Measurements from ENCODE around the gene TM4SF20. TPM values are rescaled to one million over a fixed set of nuclear protein-coding genes. Genes with fewer than 3 reads are reported as not detected.
A peak's percentile ranks its signal among the peaks of the same experiment; 100 is the strongest.

Gene TM4SF20
- total and polyA plus RNA-seq, 8 donors, result 2.8 TPM; not detected in 7

GRCh38 chr2:227325839-227326195 lies 53.3 kb downstream of the TM4SF20 start:
- TF ChIP-seq, protein P1, sequence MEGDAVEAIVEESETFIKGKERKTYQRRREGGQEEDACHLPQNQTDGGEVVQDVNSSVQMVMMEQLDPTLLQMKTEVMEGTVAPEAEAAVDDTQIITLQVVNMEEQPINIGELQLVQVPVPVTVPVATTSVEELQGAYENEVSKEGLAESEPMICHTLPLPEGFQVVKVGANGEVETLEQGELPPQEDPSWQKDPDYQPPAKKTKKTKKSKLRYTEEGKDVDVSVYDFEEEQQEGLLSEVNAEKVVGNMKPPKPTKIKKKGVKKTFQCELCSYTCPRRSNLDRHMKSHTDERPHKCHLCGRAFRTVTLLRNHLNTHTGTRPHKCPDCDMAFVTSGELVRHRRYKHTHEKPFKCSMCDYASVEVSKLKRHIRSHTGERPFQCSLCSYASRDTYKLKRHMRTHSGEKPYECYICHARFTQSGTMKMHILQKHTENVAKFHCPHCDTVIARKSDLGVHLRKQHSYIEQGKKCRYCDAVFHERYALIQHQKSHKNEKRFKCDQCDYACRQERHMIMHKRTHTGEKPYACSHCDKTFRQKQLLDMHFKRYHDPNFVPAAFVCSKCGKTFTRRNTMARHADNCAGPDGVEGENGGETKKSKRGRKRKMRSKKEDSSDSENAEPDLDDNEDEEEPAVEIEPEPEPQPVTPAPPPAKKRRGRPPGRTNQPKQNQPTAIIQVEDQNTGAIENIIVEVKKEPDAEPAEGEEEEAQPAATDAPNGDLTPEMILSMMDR (IDR thresholded peaks at IDR 0.05), result no peak
- TF ChIP-seq POLR2AphosphoS5 (IDR thresholded peaks at IDR 0.05) (no peak), POLR2A (IDR thresholded peaks at IDR 0.05) (no peak), EP300 (IDR thresholded peaks at IDR 0.05) (no peak)
- 0 to 2% (median 0%) methylated on average over 13 of the region's 13 CpGs for WGBS, 5 donors
- Histone ChIP-seq H3K4me3 (peak overlapping the region; percentile 83 to 94 (median 89)), H3K36me3 (peaks cover 0 to 22% (median 11%) of the 10 kb centered on the region in 4 donors), H3K27ac (peak overlapping the region; percentile 83 to 96 (median 92)), H3K9me3 (no peaks in the 10 kb centered on the region), H3K4me1 (peaks cover 5 to 32% (median 20%) of the 10 kb centered on the region in 4 donors), H3K27me3 (no peaks in the 10 kb centered on the region)
- intact Hi-C loops (cut with DNase I; ENCODE audit: low total_unique reads), result no loop called here
- DNase-seq, result peak; percentile 52 to 70

DNA sequence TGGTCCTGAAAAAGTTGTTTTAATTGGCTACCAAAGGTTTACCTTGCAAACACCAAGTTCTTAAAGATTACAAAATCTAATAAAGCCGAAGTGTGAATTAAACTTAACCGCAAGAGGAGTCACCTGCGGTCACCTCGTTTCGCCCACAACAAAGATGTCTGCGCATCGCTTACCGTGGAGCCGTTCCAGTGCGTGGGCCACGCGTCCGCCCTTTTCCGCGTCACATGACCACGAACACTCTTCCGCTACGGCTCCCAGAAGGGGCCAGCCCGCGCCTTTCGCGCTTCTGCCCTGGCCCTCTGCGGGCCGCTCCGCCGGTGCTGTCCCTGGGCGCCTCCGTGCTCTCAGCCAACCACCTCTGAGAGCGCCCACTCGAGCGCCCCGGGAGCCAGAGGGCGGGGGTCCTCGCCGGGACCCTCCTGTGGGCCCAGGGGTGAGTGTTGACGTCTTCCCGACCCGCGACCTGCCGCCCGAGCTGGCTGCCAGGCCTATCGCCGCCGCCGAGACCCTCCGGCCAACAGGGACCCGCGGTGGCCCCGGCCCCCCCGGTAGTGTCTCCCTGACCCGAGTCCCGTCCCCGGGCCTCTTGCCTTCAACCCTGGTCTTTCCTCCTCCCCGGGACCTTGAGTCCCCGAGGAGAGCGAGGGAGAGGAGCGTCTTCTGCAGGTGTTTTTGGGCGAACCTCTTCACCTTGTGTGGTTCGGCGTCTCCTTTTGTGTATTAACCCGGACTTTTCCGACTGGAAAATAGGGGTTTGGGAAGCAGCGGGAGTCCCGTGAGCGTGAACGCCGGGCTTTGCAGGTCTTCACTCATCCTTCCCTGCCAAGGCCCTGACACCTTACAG lies 53.9 kb downstream of the TM4SF20 start, which contains the start of gene MFF:
MFF (plus strand) TSS at position 257 of the 844 bp plus-strand sequence. CDS start 5,415 bp downstream, outside the sequence.
- DNase-seq, result peak; percentile 94 to 98
- Histone ChIP-seq H3K4me1 (peaks cover 5 to 32% (median 20%) of the 10 kb centered on the region in 4 donors), H3K9me3 (no peaks in the 10 kb centered on the region), H3K27me3 (no peaks in the 10 kb centered on the region), H3K36me3 (peaks cover 0 to 16% (median 5%) of the 10 kb centered on the region in 4 donors), H3K27ac (peak within 1 kb of the TSS; percentile 83 to 96 (median 92)), H3K4me3 (peak within 1 kb of the TSS; percentile 83 to 94 (median 89))
- TF ChIP-seq POLR2A (IDR thresholded peaks at IDR 0.05) (peak in 1 of 4 donors; percentile 48), POLR2AphosphoS5 (IDR thresholded peaks at IDR 0.05) (peak; percentile 94 to 99 (median 96))
- TF ChIP-seq, protein P1 (IDR thresholded peaks at IDR 0.05), result no peak
- intact Hi-C loops (cut with DNase I; ENCODE audit: low total_unique reads), result no loop called here
- WGBS, 5 donors, result 0 to 7% (median 0%) methylated on average over 24 to 67 of the region's 67 CpGs

GRCh38 chr2:227324642-227324994 lies 54.5 kb downstream of the TM4SF20 start:
- peaks cover 5 to 32% (median 20%) of the 10 kb centered on the region in 4 donors for H3K4me1 ChIP-seq
- H3K27ac ChIP-seq, result peak overlapping the region; percentile 32 to 96 (median 92)
- TF ChIP-seq, protein P1 (IDR thresholded peaks at IDR 0.05), result no peak
- no peak for TF ChIP-seq EP300 (IDR thresholded peaks at IDR 0.05)
- TF ChIP-seq POLR2A (IDR thresholded peaks at IDR 0.05), result no peak
- H3K27me3 ChIP-seq, result no peaks in the 10 kb centered on the region
- intact Hi-C loops (cut with DNase I; ENCODE audit: low total_unique reads), result no loop called here
- peaks cover 0 to 12% (median 1%) of the 10 kb centered on the region in 4 donors for H3K36me3 ChIP-seq
- peak overlapping the region; percentile 83 to 94 (median 89) for H3K4me3 ChIP-seq
- 8 to 18% (median 12%) methylated on average over 6 of the region's 6 CpGs for WGBS, 5 donors
- no peak for DNase-seq
- H3K9me3 ChIP-seq, result no peaks in the 10 kb centered on the region

DNA sequence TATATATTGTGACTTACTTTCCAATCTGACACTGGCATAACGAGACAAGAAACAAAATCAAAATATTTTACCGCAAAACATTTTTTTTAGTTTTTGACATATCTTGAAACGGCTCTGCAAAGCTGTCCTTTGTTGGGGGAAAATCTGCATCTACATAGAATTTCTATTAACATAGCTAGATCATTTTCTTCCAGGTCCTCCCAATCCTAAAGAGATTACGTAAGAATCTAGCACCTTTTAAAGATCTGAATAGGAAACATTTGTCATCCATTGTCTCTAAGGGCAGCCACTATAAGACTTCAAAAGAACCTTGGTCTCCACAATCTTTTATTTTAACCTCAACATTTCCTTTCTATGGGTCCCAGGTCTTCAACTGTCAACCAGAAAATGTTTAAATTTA lies 55.3 kb downstream of the TM4SF20 start:
- Histone ChIP-seq H3K4me1 (peaks cover 5 to 32% (median 20%) of the 10 kb centered on the region in 4 donors), H3K36me3 (peaks cover 0 to 4% (median 0%) of the 10 kb centered on the region in 4 donors), H3K4me3 (no peak overlapping the region), H3K9me3 (no peaks in the 10 kb centered on the region), H3K27ac (no peak overlapping the region), H3K27me3 (no peaks in the 10 kb centered on the region)
- intact Hi-C loops (cut with DNase I; ENCODE audit: low total_unique reads), result no loop called here
- TF ChIP-seq, protein P1 (IDR thresholded peaks at IDR 0.05), result no peak
- no peak for TF ChIP-seq EP300 (IDR thresholded peaks at IDR 0.05)
- DNase-seq, result no peak
- 95 to 99% (median 97%) methylated on average over 4 of the region's 4 CpGs for WGBS, 5 donors

Data from stomach (tissue), 9 donors.